Transverse colon (tissue), 4 donors: ENCODE measurements around the gene TFCP2L1. TPM values are rescaled to one million over a fixed set of nuclear protein-coding genes. Genes with fewer than 3 reads are reported as not detected.

ENCODE experiments used
- DNase-seq: peaks from one replicate; pipeline ENCODE4 v3.0.0-alpha.2; 2019
- H3K27ac ChIP-seq, 4 donors: fragments of 200-600 bp; sonication (generic); 2 replicates each; pipeline ENCODE4 v1.5.1; 2016 to 2018; ENCODE audit warnings: inconsistent platforms in 4 of 4
- H3K27me3 ChIP-seq: fragments of 200-600 bp; sonication (generic); 2 replicates; pipeline ENCODE4 v1.5.1; 2017; ENCODE audit warnings: inconsistent platforms
- H3K36me3 ChIP-seq, 4 donors: fragments of 200-600 bp; sonication (generic); 2 replicates each; pipeline ENCODE4 v1.5.1; 2017 to 2019; ENCODE audit warnings: inconsistent platforms in 4 of 4
- H3K4me1 ChIP-seq, 4 donors: fragments of 200-600 bp; sonication (generic); 2 replicates each; pipeline ENCODE4 v1.5.1; 2017 to 2020; ENCODE audit warnings: inconsistent platforms in 4 of 4
- H3K4me3 ChIP-seq, 4 donors: fragments of 200-600 bp; sonication (generic); 1 replicate in 1 of 4; 2 replicates in 3 of 4; pipeline versions ENCODE4 v1.5.1 to v1.6.1; 2017 to 2019; ENCODE audit warnings: inconsistent platforms in 4 of 4
- H3K9me3 ChIP-seq, 2 donors: fragments of 200-600 bp; sonication (generic); 2 replicates each; pipeline ENCODE4 v1.5.1; 2017 to 2019; ENCODE audit warnings: inconsistent platforms in 2 of 2
- EP300 ChIP-seq: sonication (generic); formaldehyde crosslinking; IDR thresholded peaks from one replicate; pipeline ENCODE4 v1.6.1; 2017; ENCODE audit warnings: antibody characterized with exemption, low read depth
- POLR2A ChIP-seq: fragments of 450-650 bp; IDR thresholded peaks from one replicate; pipeline ENCODE4 v1.6.1; 2016; ENCODE audit warnings: antibody characterized with exemption, mild to moderate bottlenecking, moderate library complexity
- POLR2AphosphoS5 ChIP-seq, 3 donors: sonication (generic); formaldehyde crosslinking; IDR thresholded peaks; one replicate each; pipeline ENCODE4 v1.6.1; 2016; ENCODE audit warnings: antibody characterized with exemption in 3 of 3
- WGBS, 2 donors: methylation state at CpG; one replicate each; pipeline ENCODE4 v1.1.5; 2018; ENCODE audit warnings: low coverage in 1 of 2; 5-methylcytosine and 5-hydroxymethylcytosine counted together
- in situ Hi-C, 4 donors: fragments of 200-750 bp; cut with MboI; loops; one replicate each; pipeline versions ENCODE4 v1.15.0 to v1.15.1; 2017; ENCODE audit warnings: low sequenced_read_pairs in 3 of 4, low pct_ligation_motif_present in 1 of 4, low pct_unique_long_range_greater_than_20kb in 1 of 4
- intact Hi-C: fragments of 100-400 bp; cut with DNase I; formaldehyde crosslinking; loops from one replicate; pipeline ENCODE4 v1.15.1; 2023; ENCODE audit warnings: low total_unique reads
- total RNA-seq, 4 donors: library from RNA; depleted of rRNA; stranded (reverse); fragments of >200 nt; gene quantifications; one replicate each; pipeline ENCODE4 v1.1.0, GENCODE V29; 2016
- TF ChIP-seq, protein P1 (sequence below), 5 experiments: fragments of 200-600 bp in 3 of 5; fragments of 450-650 bp in 2 of 5; sonication (generic) in 3 of 5; IDR thresholded peaks; 1 replicate in 2 of 5; 2 replicates in 3 of 5; pipeline ENCODE4 v1.5.1; 2016 to 2017; ENCODE audit warnings: antibody characterized with exemption in 5 of 5, inconsistent platforms in 3 of 5, mild to moderate bottlenecking in 2 of 5, moderate library complexity in 1 of 5

Gene TFCP2L1
- total RNA-seq, 4 donors from 2014 or later = 52.7 to 167 (median 146) TPM

GRCh38 chr2:121214296-121214695 is 70.7 kb downstream of the TFCP2L1 start:
- TF ChIP-seq POLR2AphosphoS5 (IDR thresholded peaks at IDR 0.05) = no peak
- no peak for TF ChIP-seq EP300
- TF ChIP-seq, protein P1, sequence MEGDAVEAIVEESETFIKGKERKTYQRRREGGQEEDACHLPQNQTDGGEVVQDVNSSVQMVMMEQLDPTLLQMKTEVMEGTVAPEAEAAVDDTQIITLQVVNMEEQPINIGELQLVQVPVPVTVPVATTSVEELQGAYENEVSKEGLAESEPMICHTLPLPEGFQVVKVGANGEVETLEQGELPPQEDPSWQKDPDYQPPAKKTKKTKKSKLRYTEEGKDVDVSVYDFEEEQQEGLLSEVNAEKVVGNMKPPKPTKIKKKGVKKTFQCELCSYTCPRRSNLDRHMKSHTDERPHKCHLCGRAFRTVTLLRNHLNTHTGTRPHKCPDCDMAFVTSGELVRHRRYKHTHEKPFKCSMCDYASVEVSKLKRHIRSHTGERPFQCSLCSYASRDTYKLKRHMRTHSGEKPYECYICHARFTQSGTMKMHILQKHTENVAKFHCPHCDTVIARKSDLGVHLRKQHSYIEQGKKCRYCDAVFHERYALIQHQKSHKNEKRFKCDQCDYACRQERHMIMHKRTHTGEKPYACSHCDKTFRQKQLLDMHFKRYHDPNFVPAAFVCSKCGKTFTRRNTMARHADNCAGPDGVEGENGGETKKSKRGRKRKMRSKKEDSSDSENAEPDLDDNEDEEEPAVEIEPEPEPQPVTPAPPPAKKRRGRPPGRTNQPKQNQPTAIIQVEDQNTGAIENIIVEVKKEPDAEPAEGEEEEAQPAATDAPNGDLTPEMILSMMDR (IDR thresholded peaks at IDR 0.05) = no peak
- TF ChIP-seq POLR2A = no peak
- peak overlapping the region in 3 of 4 donors; percentile 41 to 85 (median 47) for H3K27ac ChIP-seq
- no peak for DNase-seq
- peaks cover 0 to 34% (median 22%) of the 10 kb centered on the region in 4 donors for H3K4me1 ChIP-seq
- intact Hi-C loops (no loop called here), in situ Hi-C loops (no loop called here)
- no peaks in the 10 kb centered on the region for H3K27me3 ChIP-seq
- WGBS, 2 donors = 85 to 100% methylated on average over 1 to 10 of the region's 10 CpGs
- no peaks in the 10 kb centered on the region for H3K9me3 ChIP-seq
- no peaks in the 10 kb centered on the region for H3K36me3 ChIP-seq
- no peak overlapping the region for H3K4me3 ChIP-seq

DNA sequence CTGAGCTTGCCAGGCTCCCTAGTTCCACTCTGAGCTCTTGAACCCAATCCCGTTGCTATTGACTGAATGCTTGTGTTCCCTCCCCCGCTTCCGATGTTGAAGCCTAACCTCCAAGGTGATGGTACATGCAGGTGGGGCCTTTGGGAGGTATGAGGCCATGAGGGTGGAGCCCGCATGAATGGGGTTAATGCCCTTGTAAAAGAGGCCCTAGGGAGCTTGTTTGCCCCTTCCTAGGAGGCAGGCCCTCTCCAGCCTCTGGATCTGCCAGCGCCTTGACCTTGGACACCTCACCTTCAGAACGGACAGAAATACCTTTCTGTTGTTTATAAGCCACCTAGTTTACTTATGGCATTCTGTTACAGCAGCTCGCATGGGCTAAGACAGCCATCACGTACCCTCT is 71.6 kb downstream of the TFCP2L1 start:
- WGBS, 2 donors = 40 to 69% methylated on average over 2 to 8 of the region's 8 CpGs
- Histone ChIP-seq H3K27me3 (no peaks in the 10 kb centered on the region), H3K36me3 (no peaks in the 10 kb centered on the region), H3K9me3 (no peaks in the 10 kb centered on the region), H3K4me3 (no peak overlapping the region), H3K27ac (peak overlapping the region in 3 of 4 donors; percentile 41 to 85 (median 83)), H3K4me1 (peaks cover 0 to 34% (median 22%) of the 10 kb centered on the region in 4 donors)
- intact Hi-C loops = no loop called here
- DNase-seq = peak; percentile 59
- TF ChIP-seq EP300 (no peak), POLR2A (peak; percentile 16), POLR2AphosphoS5 (IDR thresholded peaks at IDR 0.05) (peak in 1 of 3 donors; percentile 27)
- TF ChIP-seq, protein P1 (IDR thresholded peaks at IDR 0.05) = no peak
- in situ Hi-C loops = no loop called here

DNA sequence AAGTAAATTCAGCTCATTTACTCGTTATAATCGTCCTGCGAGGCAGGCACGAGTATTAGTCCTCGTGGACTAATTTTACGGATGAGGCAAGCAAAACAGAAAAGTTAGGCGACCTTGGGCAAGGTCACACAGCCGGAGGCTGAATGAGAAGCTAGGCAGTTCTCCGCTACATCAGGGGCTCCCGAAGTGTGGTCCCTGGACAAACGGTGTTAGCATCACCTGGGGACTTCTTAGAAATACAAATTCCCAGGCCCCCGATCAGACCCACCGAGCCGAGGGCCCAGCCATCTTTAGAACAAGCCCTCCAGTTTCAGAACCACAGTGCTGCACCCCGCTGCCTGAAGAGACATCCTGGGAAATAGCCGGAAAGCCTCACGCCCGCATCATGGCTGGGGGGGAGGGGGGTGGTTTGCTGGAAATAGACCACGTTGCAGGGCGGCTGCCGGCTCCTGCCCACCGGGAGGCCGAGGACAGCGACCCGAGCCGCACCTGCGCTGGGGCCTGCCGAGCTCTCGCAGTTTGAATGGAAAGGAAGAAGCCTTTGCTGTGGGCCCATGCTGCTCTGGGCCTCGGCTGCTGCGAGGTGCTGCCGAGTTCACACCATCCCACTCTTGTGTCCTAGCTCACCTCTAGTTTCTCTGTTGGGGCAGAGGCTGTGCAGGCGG is 72.2 kb downstream of the TFCP2L1 start:
- H3K9me3 ChIP-seq = no peaks in the 10 kb centered on the region
- no peak overlapping the region for H3K4me3 ChIP-seq
- H3K27me3 ChIP-seq = no peaks in the 10 kb centered on the region
- intact Hi-C loops = no loop called here
- TF ChIP-seq POLR2A = no peak
- no peak for TF ChIP-seq EP300
- TF ChIP-seq, protein P1 (IDR thresholded peaks at IDR 0.05) = no peak
- TF ChIP-seq POLR2AphosphoS5 (IDR thresholded peaks at IDR 0.05) = no peak
- in situ Hi-C loops = no loop called here
- DNase-seq = no peak
- H3K4me1 ChIP-seq = peaks cover 0 to 34% (median 22%) of the 10 kb centered on the region in 4 donors
- H3K27ac ChIP-seq = peak overlapping the region in 3 of 4 donors; percentile 83 to 88 (median 85)
- no peaks in the 10 kb centered on the region for H3K36me3 ChIP-seq
- 90 to 100% methylated on average over 1 to 33 of the region's 33 CpGs for WGBS, 2 donors

DNA sequence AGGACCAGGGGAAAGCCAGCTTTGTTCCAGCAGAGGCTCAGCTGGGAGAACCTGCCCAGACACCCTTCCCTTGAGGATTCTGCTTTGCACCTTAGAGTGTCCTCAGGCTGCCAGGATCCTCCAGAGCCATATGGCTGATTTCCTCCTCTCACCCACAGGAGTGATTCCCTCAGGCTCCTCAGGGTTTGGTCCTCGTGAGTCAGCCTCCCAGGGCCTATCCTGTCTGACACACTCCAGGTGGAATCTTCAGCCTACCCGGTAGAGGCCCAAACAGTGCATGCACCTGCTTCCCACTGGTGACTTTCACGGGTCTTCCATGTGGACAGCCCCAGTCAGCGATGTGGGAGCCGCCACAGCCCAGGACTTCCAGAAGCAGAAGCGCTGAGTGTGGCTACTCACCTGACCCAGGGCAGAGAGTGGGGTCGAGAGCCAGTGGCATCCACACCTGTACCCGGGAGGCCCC is 73.3 kb downstream of the TFCP2L1 start:
- Histone ChIP-seq H3K4me1 (peaks cover 0 to 34% (median 22%) of the 10 kb centered on the region in 4 donors), H3K36me3 (no peaks in the 10 kb centered on the region), H3K27ac (peak overlapping the region; percentile 82 to 88 (median 84)), H3K27me3 (no peaks in the 10 kb centered on the region), H3K9me3 (no peaks in the 10 kb centered on the region), H3K4me3 (no peak overlapping the region)
- in situ Hi-C loops (no loop called here), intact Hi-C loops (no loop called here)
- TF ChIP-seq, protein P1 (IDR thresholded peaks at IDR 0.05) = no peak
- TF ChIP-seq POLR2A (no peak), POLR2AphosphoS5 (IDR thresholded peaks at IDR 0.05) (no peak), EP300 (no peak)
- 65% methylated on average over 8 of the region's 8 CpGs; no CpG with 5 or more reads in 1 of the 2 donors for WGBS, 2 donors
- peak; percentile 49 for DNase-seq
